A172 (cell line): Measurements from ENCODE around the gene C1orf216. TPM values are rescaled to one million over a fixed set of nuclear protein-coding genes. Genes with fewer than 3 reads are reported as not detected.
"Not testable (repeated sequence)": the region's sequence is repeated elsewhere in the genome, so short reads cannot be mapped to it uniquely, and the experiment has no call there.

Experiments
- DNase-seq: peaks from one replicate; pipeline ENCODE4 v3.0.0-alpha.2; 2015; ENCODE audit warnings: low spot score
- total RNA-seq: library from RNA; depleted of rRNA; stranded (reverse); fragments of >200 nt; shearing (Covaris generic); gene quantifications from 2 replicates; pipeline ENCODE4 v1.2.3, GENCODE V29; 2014; rRNA removed

The C1orf216 gene, protein sequence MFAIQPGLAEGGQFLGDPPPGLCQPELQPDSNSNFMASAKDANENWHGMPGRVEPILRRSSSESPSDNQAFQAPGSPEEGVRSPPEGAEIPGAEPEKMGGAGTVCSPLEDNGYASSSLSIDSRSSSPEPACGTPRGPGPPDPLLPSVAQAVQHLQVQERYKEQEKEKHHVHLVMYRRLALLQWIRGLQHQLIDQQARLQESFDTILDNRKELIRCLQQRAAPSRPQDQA
- 14.4 and 17.6 TPM in 2 replicates for total RNA-seq

DNA sequence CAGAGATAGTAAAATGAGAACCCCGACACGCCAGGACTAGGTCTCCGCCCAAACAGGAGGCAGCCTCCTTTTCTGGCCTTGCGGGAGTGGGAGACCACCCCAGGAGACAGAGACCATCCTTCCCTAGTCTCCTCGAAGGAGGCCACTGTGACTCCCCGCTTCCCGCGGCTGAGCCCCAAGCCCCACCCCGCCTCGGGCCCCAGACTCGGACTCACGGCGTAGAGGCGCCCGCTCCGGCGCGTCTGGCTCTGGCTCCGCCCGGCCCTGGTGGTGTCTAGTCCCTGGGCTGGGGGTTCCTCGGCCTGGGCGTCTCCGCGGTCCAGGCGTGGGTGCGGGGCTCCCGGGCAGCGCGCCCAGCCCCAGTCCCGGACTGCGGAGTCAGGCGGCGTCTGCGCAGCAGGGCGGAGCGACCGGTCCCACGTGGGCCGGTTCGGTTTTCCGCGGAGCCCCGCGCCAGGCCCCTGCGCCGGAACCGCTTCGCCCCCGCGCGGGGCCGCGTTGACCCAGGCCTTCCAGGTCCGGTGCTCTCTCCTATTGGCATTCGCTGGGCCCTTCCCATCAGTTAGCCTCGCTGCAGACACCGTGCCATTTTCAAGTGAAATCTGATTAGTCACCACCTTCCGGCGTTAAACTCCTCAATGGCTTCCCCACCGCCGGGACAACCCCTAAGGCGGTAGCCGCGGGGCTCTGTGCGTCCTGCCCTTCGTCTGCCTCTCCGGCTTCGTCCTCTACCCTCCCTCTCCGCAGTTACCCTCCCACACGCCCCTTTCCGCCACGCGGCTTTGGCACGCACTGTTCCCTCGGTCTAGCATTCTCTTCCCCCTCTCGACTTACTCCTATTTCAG is at the start of gene C1orf216:
Gene C1orf216 (minus strand): TSS at position 393 of the 845 bp plus-strand sequence. CDS start 2,563 bp downstream, outside the sequence.
- DNase-seq: peak; percentile 25

DNA sequence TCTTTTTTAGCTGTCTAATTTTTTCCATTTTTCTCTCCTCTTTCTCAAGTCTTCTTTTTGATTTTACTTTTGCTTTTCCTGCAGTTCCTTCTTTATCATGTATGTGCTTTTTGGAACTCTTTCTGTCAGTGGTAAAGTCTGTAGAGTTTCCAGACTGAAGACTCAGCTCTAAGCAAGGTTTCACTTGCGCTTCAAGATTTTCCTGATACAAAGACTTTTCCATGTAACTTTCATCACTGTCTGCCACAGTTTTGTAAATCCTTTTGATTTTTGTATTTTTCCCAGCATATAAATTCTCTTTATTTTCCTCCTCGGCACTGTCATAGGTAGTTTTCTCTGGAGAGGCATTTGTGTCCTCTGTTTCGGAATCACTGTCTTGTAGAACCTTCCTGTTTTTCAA is 45.6 kb upstream of the C1orf216 start:
- DNase-seq: no peak

DNA sequence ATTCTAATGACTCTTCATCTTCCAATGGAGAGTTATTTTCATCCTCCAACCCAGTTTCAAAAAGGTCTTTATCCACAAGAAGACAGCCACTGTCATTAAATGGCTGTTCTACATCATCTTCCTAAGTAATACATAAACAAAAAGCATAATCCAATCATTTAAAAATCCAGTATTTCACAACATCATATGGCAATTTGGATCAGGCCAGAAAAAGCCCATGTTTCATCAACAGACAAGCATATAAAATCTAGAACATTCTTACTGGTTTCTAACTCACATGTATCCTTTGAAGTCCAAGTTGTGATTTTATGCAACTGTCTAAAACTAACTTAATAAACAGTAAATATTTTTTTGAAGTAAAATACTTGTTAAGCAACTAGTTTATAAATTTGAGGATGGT is 44.5 kb upstream of the C1orf216 start:
- no peak for DNase-seq

DNA sequence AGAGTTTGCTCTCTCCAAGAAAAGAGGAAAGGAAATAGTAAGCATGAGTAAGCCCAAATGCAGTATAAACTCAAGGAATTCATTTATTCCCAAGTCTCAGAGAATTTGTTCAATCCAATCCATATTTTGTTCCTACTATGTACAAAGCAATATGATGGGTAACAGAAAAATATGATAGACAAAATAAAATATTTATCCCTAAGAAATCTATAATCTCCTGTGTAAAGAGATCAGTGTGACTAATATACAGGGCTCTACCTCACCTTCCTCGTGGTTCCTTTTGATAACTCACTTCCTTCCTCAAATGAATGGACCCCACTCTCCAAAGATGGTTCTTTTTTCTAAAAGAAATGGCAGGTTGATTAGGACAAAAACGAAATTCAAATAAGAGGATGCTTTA is 43.5 kb upstream of the C1orf216 start:
- no peak for DNase-seq

DNA sequence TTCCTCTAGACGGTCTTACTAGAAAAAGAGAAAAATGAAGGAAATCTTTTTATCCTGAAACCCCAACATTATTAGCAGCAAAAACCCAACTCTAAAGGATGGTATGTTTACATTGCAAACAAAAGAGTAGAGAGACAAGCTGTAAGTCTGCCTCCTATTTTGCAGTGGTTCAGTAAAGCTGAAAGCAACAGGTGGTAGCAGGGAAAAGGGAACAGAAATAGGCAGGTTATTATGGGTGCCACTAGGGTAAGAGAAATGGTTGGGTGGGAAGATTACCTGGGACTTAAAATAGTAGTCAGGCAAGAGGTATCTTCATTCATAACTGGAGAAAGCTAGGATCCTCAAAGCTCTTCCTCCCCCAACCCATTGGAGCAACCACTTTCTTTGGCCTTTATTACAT is 37.4 kb upstream of the C1orf216 start:
- no peak for DNase-seq

DNA sequence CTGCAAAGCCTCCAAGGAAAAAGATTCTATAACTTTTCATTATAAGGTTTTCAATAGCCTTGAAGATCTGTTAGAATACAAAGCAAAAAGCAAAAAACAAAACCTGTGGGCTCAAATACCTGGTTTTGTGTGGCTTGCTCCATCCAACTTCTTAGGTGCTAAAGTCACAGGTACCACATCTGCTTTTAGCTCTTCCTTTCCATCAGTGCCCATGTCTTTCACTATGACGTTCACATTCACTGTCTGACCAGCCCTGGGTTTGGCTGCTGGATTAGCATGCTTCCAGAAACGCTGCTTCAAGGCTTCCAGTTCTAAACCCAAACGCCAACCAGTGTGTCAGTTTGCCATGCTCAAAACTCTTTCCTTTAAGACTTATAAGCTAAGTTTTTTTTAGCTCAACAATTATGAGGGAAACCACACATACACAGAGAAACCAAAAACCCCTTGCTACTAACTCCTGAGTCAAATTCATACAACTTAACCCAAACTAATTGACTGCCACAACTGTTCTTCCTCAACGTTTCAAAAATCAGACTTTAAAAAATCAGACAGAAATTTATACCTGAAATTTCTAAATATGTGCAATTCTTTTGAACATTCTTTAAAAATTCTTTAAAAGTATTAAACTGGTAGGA is 35.1 kb upstream of the C1orf216 start:
- no peak for DNase-seq

DNA sequence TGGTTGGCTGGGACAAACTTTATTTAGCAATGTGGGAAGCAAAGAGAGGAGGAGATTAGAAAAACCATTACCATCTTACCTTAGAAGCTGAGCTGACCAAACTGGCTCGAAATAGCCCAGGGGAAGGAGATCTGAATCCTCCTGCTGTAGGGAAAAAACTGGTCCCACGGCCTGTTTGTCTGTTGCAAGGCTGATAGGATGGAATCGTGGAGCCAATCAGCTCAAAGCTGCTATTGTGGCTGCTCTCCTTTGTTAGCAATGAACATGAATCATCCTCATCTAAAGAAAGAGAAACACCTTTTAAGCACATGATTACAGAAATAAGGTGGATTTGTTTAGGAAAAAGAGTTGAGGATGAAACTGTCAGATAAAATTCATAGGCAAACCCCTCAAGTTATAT is 29.6 kb upstream of the C1orf216 start:
- DNase-seq: no peak

DNA sequence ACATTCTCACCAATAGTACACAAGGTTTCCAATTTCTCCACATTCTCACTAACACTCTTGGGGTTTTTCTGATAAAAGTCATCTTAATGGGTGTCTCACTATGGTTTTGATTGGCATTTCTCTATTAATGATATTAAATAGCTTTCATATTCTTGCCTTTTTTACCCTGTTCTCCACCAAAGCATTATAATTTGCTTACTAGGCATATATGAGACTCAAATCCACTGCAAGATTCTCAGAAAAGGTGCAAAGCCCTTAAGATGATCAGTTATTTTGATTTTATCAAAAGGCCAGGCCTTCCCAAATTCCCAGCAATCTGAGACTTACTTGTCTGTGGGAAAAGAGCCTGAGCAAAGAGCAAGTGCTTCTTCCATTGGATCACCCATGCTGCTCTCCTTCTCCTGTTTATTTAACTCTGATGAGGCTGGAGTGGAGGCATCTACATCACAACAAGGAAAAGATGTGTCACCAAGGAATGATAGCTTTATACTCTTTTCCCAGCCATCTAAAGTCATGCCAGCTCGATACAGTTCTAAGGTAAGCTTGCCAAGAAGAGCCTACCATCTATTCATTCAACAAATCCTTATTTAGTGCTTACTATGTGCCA is 26.5 kb upstream of the C1orf216 start:
- no peak for DNase-seq

DNA sequence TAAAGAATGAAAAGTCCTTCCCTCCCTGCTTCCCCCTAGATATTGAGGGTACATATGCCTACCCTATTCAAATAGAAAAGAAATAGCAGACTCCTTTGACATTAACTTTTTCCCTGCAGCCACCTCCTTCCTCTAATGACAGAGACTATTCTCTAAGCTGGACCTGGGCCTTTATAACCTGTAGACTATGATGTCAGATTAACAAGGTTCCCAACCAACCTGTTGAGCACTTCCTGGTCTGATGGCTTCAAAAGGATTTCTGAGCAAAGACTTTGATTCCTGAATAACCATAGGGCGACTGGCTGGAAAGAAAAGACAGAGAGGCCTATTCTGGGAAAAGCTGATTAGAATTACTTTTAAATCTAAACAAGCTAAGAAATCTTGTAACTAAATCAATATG is 18.4 kb upstream of the C1orf216 start:
- no peak for DNase-seq

DNA sequence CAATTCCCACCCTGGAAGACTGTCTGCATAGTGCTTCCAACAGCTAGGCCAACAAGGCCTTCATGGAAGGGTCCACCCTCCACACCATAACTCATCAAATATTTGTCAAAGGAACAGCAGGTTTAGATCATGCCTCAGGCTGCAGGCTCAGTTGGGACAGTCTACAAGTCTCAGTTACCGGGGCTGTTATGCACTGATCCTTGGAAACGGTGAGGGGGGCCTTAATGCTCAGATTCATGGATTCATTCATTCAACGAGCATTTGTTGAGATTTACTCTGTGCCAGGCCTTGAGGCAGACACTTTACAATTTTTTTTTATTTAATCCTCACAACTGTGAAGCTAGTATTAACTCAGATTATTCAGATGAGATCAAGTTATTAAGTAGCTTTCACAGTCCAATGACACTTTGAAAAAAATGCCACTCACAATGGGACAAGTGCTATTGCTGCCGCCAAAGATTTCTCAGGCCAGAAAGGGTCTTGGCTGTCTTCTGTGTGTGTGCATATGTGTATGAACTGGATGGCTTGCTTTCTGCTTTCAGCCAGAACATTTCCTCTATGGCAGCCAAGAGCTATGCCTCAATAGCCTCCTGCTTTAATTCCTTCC is 8.9 kb upstream of the C1orf216 start:
- no peak for DNase-seq

DNA sequence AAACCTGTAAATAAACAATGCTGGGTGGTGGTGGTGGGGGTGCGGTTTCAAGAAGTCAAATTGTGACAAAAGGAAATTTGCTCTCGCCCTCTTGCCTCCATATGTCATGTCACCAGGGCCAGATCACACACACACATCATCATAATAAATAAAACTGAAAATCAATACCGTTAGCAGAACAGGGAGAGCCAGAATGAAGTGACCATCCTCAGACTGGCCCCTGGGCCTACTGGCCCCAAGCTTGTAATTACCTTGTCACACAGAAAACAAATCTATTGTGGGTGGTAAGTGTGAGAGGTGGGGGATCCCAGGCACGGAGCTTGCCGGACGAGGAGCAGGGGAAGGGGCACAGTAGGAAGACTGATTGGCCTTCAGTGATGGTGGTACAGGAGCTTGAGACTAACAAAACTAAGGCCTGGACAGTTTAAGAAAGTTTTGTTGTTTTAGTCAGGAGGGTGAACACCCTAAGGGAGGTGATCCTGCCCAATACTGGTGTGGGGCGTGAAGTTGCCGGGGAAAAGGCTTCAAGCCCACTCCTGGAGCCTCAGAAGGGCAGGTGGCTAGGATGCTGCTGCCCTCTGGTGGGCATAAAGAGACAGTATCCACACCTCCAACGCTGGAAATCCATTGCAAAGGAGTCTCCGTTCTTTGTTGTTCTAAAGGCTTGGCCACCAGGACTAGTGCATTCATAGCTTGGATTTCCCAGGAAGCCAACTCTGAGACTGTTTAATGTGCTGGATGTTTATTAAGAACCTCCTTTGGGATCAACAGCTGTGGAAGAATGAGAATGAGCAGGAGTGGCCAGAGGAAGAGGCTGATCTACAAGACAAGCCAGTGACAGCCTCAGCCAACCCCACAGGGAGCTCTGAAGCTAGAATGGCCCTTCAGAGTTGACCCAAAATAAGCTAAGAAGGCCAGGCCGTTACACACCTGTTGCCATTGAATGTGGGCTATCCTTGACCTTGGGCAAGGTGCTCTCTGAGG is 8.1 kb upstream of the C1orf216 start:
- DNase-seq: peak; percentile 22

DNA sequence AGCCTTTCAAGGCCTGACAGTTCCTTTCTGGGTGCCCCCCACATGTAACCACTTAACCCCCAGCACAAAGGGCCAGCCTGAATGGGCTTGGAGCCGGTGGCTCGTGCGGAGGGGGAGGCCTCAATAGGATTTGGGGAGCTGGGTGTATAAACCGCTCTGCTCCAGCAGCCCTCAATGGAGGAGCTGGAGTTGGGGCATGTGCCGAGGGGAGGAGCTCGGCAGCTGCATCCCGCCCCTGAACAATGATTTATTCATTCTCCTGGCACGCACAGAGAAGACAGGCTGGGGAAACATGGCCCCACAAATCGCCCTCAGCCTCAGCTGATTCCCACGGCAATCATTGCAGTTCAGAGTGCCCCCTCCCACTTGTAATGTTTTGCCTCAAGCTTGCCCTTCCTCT is 6.9 kb upstream of the C1orf216 start:
- no peak for DNase-seq

DNA sequence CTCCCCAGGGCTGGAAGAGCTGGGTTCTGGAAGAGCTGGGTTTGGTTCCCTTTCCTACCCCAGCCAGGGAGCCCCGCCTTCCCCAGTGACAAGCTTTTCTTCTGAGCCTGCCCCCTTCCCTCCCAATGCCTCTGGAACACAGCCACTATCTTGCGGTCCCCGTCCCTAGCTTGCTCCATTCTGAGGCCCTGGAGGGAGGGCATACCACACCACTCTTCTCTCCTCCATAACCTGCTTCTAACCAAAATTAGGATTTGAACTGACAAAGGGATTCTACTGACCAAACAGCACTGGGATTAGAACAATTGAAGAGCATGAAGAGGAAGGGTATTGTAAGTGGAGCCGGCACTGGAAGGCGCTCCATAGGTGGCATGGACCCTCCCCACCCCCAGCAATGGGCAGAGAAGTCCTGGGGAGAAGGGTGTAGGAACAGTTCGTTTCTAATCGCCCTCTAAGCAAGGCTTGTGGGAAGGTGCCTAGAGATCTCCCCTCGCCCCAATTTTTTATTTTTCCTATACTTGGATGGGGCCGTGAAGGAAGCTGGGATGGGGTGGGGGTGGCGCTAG is 690 bp downstream of the C1orf216 start:
- DNase-seq: peak; percentile 47

DNA sequence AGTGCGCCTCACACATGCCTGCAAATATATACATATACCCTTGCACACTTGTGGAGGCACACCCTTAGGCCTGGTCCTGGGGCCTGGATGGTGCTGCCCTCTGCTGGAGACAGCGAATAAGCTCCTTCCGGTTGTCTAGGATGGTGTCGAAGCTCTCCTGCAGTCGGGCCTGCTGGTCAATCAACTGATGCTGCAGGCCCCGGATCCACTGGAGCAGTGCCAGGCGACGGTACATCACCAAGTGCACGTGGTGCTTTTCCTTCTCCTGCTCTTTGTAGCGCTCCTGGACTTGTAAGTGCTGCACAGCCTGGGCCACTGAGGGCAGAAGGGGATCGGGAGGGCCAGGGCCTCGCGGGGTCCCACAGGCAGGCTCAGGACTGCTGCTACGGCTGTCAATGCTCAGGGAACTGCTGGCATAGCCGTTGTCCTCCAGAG is 3.1 kb downstream of the C1orf216 start:
- peak; percentile 38 for DNase-seq

DNA sequence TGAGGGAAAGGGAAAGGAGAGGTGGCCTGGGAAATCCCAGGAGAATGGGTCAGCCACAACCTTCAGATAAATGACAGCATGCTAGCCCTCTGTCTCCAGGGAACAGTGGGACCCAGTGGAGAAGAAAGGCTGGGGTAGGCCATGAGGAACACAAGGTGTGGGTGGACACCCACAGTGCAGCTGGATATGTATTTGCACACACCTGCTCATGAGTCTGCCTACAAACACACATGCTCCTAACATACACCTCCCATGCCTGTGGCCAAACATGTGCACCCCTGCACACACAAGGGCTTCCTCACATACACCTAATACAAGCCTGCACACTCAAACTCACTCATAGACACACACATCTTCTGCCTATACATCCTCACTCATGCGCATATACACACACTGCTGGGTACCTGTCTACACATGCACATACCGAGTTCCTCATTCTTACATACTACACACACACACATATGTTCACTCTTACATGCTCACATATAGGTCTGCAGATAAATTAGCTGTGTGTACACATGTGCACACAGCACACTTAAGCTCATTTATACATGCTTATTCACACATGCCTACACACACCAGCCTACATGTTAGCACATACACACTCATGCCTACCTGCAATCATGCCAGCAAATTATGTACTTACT is 3.6 kb downstream of the C1orf216 start:
- DNase-seq: no peak

DNA sequence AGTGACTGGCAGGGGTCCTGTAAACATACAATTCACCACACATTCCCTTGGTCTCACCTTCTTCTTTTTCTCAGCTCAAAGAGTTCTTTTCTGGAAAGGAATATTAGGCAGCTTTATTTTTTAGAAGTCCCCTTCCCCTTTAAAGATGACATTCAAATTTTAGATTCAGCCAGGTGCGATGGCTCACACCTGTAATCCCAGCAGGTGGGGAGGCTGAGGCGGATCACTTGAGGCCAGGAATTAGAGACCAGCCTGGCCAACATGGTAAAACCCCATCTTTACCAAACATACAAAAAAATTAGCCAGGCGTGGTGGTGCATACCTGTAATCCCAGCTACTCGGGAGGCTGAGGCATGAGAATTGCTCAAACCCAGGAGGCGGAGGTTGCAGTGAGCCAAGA is 7.6 kb downstream of the C1orf216 start:
- DNase-seq: not testable (repeated sequence)

DNA sequence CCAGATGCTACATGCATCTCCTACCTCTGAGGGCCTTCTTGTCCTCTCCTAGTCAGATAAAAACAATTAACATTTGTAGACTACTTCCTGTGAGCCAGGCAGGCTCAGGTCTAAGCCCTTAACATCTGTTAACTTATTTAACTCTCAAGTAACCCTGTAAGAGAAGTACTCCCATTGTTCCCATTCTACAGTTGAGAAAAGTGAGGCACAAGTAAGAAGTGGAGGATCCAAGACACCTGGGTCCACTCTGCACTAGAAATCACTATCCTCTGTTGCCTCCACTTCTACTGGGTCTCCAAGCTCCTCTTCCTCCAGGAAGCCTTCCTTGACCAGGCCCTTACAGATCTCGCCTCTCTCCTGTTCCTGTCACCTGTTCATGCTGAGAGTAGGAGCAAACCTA is 9.7 kb downstream of the C1orf216 start:
- no peak for DNase-seq

DNA sequence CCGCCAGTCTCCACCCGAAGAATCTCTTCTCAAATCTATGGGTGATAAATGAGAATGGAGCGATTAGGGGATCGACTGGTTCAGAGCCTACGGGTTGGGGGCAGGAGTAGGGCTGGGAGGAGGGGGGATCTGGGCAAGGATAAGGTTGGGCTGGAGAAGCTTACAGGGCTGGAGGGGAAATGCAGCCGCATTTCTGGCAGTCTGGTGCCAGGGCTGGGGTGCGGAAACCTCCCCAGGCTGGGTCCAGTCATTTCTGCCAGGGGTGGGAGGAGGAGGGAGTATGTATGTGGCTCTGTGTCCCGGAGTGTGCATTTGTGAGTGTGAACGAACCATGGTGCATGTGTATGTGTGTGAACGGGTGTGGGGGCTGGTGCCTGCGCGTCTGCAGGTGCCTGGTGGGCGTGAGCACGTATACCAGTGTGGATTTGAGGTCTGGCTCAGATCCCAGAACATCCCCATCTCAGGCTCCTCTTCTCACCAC is 10.2 kb downstream of the C1orf216 start:
- DNase-seq: no peak

DNA sequence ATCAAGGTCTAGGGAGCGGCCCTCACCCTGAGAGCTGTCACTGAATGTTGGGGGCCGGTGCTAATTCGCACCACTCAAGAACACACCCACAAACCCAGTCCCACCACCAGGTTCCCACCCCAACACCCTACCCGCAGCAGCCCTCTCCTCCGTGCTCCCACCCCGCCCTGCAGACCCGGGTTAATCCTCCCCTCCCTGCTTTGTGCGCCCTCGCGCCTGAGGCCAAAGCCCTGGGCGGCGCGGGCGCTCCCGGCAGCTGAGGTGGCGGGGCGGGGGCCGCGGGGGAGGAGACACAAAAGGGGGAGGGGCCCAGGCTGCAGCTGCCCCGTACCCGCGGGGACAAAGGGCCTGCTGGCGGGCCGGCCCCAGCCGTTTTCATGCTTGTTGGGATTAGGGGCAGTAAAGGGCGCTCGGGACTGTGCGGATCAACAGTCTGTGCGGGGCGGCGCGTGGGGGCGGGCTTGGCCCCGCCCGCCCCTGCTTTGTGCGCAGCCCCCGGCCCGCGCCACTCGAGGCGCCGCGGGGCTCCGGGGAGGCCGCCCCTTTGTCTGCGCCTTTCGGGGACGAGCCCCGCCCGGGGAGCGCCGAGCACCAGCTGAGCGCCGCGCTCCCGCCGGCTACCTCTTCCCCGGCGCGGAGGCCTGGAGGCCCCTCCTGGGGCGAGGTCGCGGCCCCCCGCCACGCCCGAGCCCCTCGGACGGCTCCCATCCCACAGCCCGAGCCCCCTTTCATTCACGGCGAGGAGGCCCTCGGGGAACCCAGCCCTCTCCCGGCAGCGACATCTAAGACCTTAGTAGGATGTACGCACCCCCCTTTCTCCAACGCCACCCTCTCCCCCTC is 10.9 kb downstream of the C1orf216 start:
- no peak for DNase-seq
